Measurements from ENCODE around the gene ELOVL5. TPM values are rescaled to one million over a fixed set of nuclear protein-coding genes. Genes with fewer than 3 reads are reported as not detected.

ELOVL5 gene
- total RNA-seq, 4 donors from 2014 or later = 74.8 to 110 (median 90.6) TPM

GRCh38 chr6:53268858-53269608, 79.7 kb downstream of the ELOVL5 start:
- Histone ChIP-seq H3K4me1 (peaks cover 9 to 11% of the 10 kb centered on the region in 2 donors), H3K27ac (no peak overlapping the region), H3K27me3 (no peaks in the 10 kb centered on the region), H3K36me3 (peaks cover 34 to 50% of the 10 kb centered on the region in 2 donors), H3K9me3 (no peaks in the 10 kb centered on the region), H3K4me3 (replicated peaks in 1 of 3) (no peak overlapping the region)
- no peak for DNase-seq
- whole genome bisulfite sequencing, 2 donors = 96 to 98% methylated on average over 6 of the region's 6 CpGs
- no peak for TF ChIP-seq POLR2A (IDR thresholded peaks at IDR 0.05)
- intact Hi-C loops (cut with DNase I) = no loop called here

GRCh38 chr6:53266553-53267090, 82.1 kb downstream of the ELOVL5 start:
- no peak overlapping the region for H3K27ac ChIP-seq
- no peaks in the 10 kb centered on the region for H3K9me3 ChIP-seq
- intact Hi-C loops (cut with DNase I) = no loop called here
- DNase-seq = no peak
- TF ChIP-seq POLR2A (IDR thresholded peaks at IDR 0.05) (no peak), CTCF (IDR thresholded peaks at IDR 0.05) (no peak)
- 97 to 99% methylated on average over 4 of the region's 4 CpGs for WGBS, 2 donors
- H3K4me1 ChIP-seq = peaks cover 16 to 20% of the 10 kb centered on the region in 2 donors
- H3K27me3 ChIP-seq = no peaks in the 10 kb centered on the region
- peaks cover 23 to 30% of the 10 kb centered on the region in 2 donors for H3K36me3 ChIP-seq
- H3K4me3 ChIP-seq (replicated peaks in 1 of 3) = no peak overlapping the region

GRCh38 chr6:53264915-53265607, 83.7 kb downstream of the ELOVL5 start:
- intact Hi-C loops (cut with DNase I) = no loop called here
- peak overlapping the region in 2 of 3 donors; percentile 44 to 60 for H3K27ac ChIP-seq
- peaks cover 23 to 32% of the 10 kb centered on the region in 2 donors for H3K36me3 ChIP-seq
- no peak overlapping the region for H3K4me3 ChIP-seq (replicated peaks in 1 of 3)
- H3K9me3 ChIP-seq = no peaks in the 10 kb centered on the region
- H3K4me1 ChIP-seq = peaks cover 16 to 20% of the 10 kb centered on the region in 2 donors
- 57 to 72% methylated on average over 5 of the region's 5 CpGs for WGBS, 2 donors
- no peaks in the 10 kb centered on the region for H3K27me3 ChIP-seq
- no peak for DNase-seq
- TF ChIP-seq CTCF (IDR thresholded peaks at IDR 0.05) (no peak), POLR2A (IDR thresholded peaks at IDR 0.05) (no peak)

- intact Hi-C loops (cut with DNase I) = no loop called here
- H3K9me3 ChIP-seq = no peaks in the 10 kb centered on the region
- H3K4me3 ChIP-seq (replicated peaks in 1 of 3) = no peak overlapping the region
- DNase-seq = peak in 1 of 2 donors; percentile 7
- TF ChIP-seq POLR2A (IDR thresholded peaks at IDR 0.05) = no peak
- TF ChIP-seq CTCF (IDR thresholded peaks at IDR 0.05) = no peak
- 43 to 56% methylated on average over 3 of the region's 3 CpGs for WGBS, 2 donors
- peaks cover 16 to 20% of the 10 kb centered on the region in 2 donors for H3K4me1 ChIP-seq
- H3K36me3 ChIP-seq = peaks cover 23 to 33% of the 10 kb centered on the region in 2 donors
- peak overlapping the region; percentile 44 to 65 (median 60) for H3K27ac ChIP-seq
- no peaks in the 10 kb centered on the region for H3K27me3 ChIP-seq
These were observed 84.4 kb downstream of the ELOVL5 start for GRCh38 chr6:53264337-53264736.

GRCh38 chr6:53263917-53264316, 84.8 kb downstream of the ELOVL5 start:
- Histone ChIP-seq H3K4me1 (peaks cover 16 to 20% of the 10 kb centered on the region in 2 donors), H3K27ac (peak overlapping the region; percentile 44 to 65 (median 60))
- 21 to 27% methylated on average over 2 of the region's 2 CpGs for WGBS, 2 donors

More at GRCh38 chr6:53263917-53264316, 84.8 kb downstream of the ELOVL5 start:
- no peaks in the 10 kb centered on the region for H3K27me3 ChIP-seq
- no peak for TF ChIP-seq CTCF (IDR thresholded peaks at IDR 0.05)
- TF ChIP-seq POLR2A (IDR thresholded peaks at IDR 0.05) = no peak
- peaks cover 20 to 29% of the 10 kb centered on the region in 2 donors for H3K36me3 ChIP-seq
- DNase-seq = peak; percentile 26 to 49
- H3K4me3 ChIP-seq (replicated peaks in 1 of 3) = no peak overlapping the region
- no peaks in the 10 kb centered on the region for H3K9me3 ChIP-seq
- intact Hi-C loops (cut with DNase I) = no loop called here

Measured in thyroid gland (tissue), 4 donors.